DOHH2 (cell line): ENCODE data around the gene ZNF648.

Experiments
- H3F3A ChIP-seq: fragments of 200-600 bp; sonication (generic), shearing (Covaris generic); 2 replicates; pipeline ENCODE4 v1.6.0; 2016; ENCODE audit warnings: antibody characterized with exemption, mild to moderate bottlenecking; ENCODE audit not compliant: control insufficient read depth, insufficient read depth
- H3K27ac ChIP-seq: fragments of 200-600 bp; sonication (generic); 2 replicates; pipeline ENCODE4 v1.5.1; 2014; ENCODE audit warnings: low read depth, mild to moderate bottlenecking, low read length, moderate library complexity
- H3K27me3 ChIP-seq: fragments of 200-600 bp; sonication (generic); 2 replicates; pipeline ENCODE4 v1.6.1; 2014; ENCODE audit warnings: mild to moderate bottlenecking, low read length, mixed read lengths; ENCODE audit not compliant: control insufficient read depth
- H3K36me3 ChIP-seq: fragments of 200-600 bp; sonication (generic); 2 replicates; pipeline ENCODE4 v1.6.1; 2014; ENCODE audit warnings: mild to moderate bottlenecking, low read length, moderate library complexity, mixed read lengths; ENCODE audit not compliant: control insufficient read depth
- H3K4me1 ChIP-seq: fragments of 200-600 bp; sonication (generic); 2 replicates; pipeline ENCODE4 v1.6.1; 2014; ENCODE audit warnings: mild to moderate bottlenecking, low read length, mixed read lengths; ENCODE audit not compliant: control insufficient read depth
- H3K4me2 ChIP-seq: fragments of 200-600 bp; sonication (generic); 2 replicates; pipeline ENCODE4 v1.6.0; 2014; ENCODE audit warnings: mild to moderate bottlenecking, low read length, moderate library complexity
- H3K4me3 ChIP-seq: fragments of 200-600 bp; sonication (generic); 2 replicates; pipeline ENCODE4 v1.5.1; 2014; ENCODE audit warnings: mild to moderate bottlenecking, low read length, mixed read lengths
- H3K79me2 ChIP-seq: fragments of 200-600 bp; sonication (generic); 2 replicates; pipeline ENCODE4 v1.6.1; 2014; ENCODE audit warnings: mild to moderate bottlenecking, low read length, mixed read lengths; ENCODE audit not compliant: control insufficient read depth
- H3K9me2 ChIP-seq: fragments of 200-600 bp; sonication (generic); replicated peaks from 2 replicates; pipeline ENCODE4 v1.6.1; 2014; ENCODE audit warnings: mild to moderate bottlenecking, low read length, mixed read lengths; ENCODE audit not compliant: control insufficient read depth
- H3K9me3 ChIP-seq: fragments of 200-600 bp; sonication (generic); 2 replicates; pipeline ENCODE4 v1.6.1; 2014; ENCODE audit warnings: antibody characterized with exemption, low read length, mixed read lengths; ENCODE audit not compliant: control insufficient read depth, insufficient read depth
- H4K20me1 ChIP-seq: fragments of 200-600 bp; sonication (generic); 2 replicates; pipeline ENCODE4 v1.6.0; 2014; ENCODE audit warnings: low read depth, mild to moderate bottlenecking, antibody characterized with exemption, low read length, moderate library complexity; ENCODE audit not compliant: control insufficient read depth, insufficient read depth
- EZH2phosphoT487 ChIP-seq: fragments of 200-600 bp; sonication (generic); IDR thresholded peaks from 2 replicates; pipeline ENCODE4 v1.6.1; 2017; ENCODE audit warnings: borderline replicate concordance, mild to moderate bottlenecking, antibody characterized with exemption, low read length, moderate library complexity, mixed read lengths
- TF ChIP-seq, protein P1 (sequence below): fragments of 200-600 bp; sonication (generic); IDR thresholded peaks from one replicate; pipeline ENCODE4 v1.5.1; 2014; ENCODE audit warnings: antibody characterized with exemption, mild to moderate bottlenecking, low read depth, low read length; ENCODE audit not compliant: poor library complexity, severe bottlenecking

Gene ZNF648

DNA sequence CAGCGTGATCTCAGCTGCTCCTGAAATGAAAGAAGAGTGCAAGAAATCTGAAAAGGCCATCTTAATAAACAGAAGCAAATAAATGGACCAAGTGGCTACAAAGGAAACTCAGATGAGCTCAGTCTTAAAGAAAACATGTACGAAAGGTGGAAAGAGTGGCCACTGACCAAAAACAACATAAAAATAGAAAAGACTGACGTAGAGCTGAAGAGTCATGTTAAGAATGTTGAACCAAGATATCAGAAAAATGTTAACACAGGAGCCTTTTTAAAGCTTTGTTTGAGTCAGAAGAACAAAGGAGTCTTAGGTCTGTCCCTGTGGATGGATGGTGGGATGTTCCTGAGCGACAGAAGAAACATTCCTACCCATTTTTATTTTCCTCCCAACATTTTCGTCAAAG, 30.8 kb upstream of the ZNF648 start:
- Histone ChIP-seq H3K9me2 (no peaks in the 10 kb centered on the region), H3K27ac (no peak overlapping the region), H3K4me3 (no peak overlapping the region), H3K36me3 (no peaks in the 10 kb centered on the region), H3K4me1 (no peaks in the 10 kb centered on the region), H3K9me3 (no peaks in the 10 kb centered on the region), H3F3A (no peaks in the 10 kb centered on the region), H3K27me3 (peaks cover 2% of the 10 kb centered on the region; the same call in 1 of the 2 replicates), H4K20me1 (no peaks in the 10 kb centered on the region), H3K79me2 (no peaks in the 10 kb centered on the region), H3K4me2 (no peak overlapping the region)
- TF ChIP-seq EZH2phosphoT487: no peak
- TF ChIP-seq, protein P1, sequence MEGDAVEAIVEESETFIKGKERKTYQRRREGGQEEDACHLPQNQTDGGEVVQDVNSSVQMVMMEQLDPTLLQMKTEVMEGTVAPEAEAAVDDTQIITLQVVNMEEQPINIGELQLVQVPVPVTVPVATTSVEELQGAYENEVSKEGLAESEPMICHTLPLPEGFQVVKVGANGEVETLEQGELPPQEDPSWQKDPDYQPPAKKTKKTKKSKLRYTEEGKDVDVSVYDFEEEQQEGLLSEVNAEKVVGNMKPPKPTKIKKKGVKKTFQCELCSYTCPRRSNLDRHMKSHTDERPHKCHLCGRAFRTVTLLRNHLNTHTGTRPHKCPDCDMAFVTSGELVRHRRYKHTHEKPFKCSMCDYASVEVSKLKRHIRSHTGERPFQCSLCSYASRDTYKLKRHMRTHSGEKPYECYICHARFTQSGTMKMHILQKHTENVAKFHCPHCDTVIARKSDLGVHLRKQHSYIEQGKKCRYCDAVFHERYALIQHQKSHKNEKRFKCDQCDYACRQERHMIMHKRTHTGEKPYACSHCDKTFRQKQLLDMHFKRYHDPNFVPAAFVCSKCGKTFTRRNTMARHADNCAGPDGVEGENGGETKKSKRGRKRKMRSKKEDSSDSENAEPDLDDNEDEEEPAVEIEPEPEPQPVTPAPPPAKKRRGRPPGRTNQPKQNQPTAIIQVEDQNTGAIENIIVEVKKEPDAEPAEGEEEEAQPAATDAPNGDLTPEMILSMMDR: no peak

DNA sequence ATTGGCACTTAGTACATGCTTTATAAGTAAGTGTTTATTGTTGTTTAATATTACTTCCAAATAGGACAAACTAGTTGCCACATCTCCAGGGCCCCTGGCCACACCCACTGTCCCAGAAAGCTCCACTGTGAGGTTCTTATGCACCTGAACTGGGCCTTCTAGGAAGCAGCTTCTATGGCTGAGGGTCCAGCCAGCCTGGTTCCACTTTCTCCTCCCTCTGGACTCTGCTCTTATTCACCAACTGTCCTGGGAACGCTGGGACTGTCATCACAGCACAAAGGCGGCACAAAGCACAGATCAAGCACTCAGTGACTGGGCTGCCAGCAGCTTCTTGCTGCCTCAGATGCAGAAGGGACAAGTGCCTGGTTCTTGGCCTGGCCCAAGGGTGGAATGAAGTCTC, 29.6 kb upstream of the ZNF648 start:
- no peaks in the 10 kb centered on the region for H3K36me3 ChIP-seq
- H3K27me3 ChIP-seq: 0 out of 2 replicates have a peak, but pooled peaks cover 2% of the 10 kb centered on the region
- no peaks in the 10 kb centered on the region for H3K4me1 ChIP-seq
- H4K20me1 ChIP-seq: no peaks in the 10 kb centered on the region
- no peaks in the 10 kb centered on the region for H3K9me2 ChIP-seq
- no peak overlapping the region for H3K27ac ChIP-seq
- no peak overlapping the region for H3K4me2 ChIP-seq
- no peaks in the 10 kb centered on the region for H3K79me2 ChIP-seq
- TF ChIP-seq EZH2phosphoT487: no peak
- TF ChIP-seq, protein P1: no peak
- H3K9me3 ChIP-seq: no peaks in the 10 kb centered on the region
- H3F3A ChIP-seq: no peaks in the 10 kb centered on the region
- no peak overlapping the region for H3K4me3 ChIP-seq

DNA sequence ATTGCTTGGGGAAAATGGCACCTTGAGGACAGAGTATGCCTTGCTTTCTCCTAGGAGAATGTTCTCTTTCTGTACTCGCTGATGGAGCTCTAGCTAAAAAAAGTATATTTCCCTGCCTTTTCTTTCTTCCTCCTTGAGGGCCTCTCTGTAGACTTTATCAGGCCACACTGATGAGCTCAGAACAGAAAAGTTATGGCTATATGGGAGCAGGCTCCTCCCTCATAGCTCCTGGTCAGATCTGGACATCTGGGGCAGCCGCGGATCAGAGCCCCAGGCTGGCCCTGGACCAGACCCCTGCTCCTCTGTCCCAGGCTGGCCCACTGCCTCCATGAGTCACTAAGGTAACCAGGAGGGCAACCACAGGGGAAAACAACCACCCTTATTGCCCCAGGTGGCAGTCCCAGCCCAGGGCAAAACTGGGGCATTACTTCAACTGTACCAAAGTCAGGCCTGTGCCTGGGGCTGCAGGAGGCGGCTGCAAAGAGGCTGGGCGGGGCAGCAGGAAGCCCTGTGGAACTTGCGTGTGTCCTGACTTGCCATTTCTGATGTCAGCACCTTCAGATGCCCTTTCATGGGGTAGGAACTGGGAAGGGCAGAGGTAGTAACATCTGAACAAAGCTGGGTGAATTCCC, 26.3 kb upstream of the ZNF648 start:
- Histone ChIP-seq H4K20me1 (no peaks in the 10 kb centered on the region), H3K9me2 (no peaks in the 10 kb centered on the region), H3K4me1 (no peaks in the 10 kb centered on the region), H3K79me2 (no peaks in the 10 kb centered on the region), H3K4me2 (no peak overlapping the region), H3K9me3 (no peaks in the 10 kb centered on the region), H3F3A (no peaks in the 10 kb centered on the region), H3K4me3 (no peak overlapping the region), H3K27ac (no peak overlapping the region), H3K27me3 (0 out of 2 replicates have a peak, but pooled peaks cover 2% of the 10 kb centered on the region), H3K36me3 (no peaks in the 10 kb centered on the region)
- TF ChIP-seq EZH2phosphoT487: no peak
- TF ChIP-seq, protein P1: no peak
